Liver (tissue), 9 donors: Measurements from ENCODE around the gene EVC2. TPM values are rescaled to one million over a fixed set of nuclear protein-coding genes. Genes with fewer than 3 reads are reported as not detected.

Experiments used
- DNase-seq: peaks from one replicate; pipeline ENCODE4 v3.0.0-alpha.2; 2017; ENCODE audit warnings: low spot score
- H3K27ac ChIP-seq, 2 donors: one replicate each; pipeline ENCODE4 v1.7.0; 2013; ENCODE audit warnings: inconsistent platforms in 2 of 2, low read length in 2 of 2, control low read depth in 1 of 2, low read depth in 1 of 2, mild to moderate bottlenecking in 1 of 2
- H3K27me3 ChIP-seq, 4 donors: one replicate each; pipeline versions ENCODE4 v1.6.1 to v1.7.0; 2013; ENCODE audit warnings: low read length in 3 of 4, inconsistent platforms in 1 of 4, mild to moderate bottlenecking in 1 of 4, moderate library complexity in 1 of 4; ENCODE audit not compliant: control insufficient read depth in 4 of 4, insufficient read depth in 4 of 4
- H3K36me3 ChIP-seq, 4 donors: one replicate each; pipeline versions ENCODE4 v1.6.1 to v1.7.0; 2013; ENCODE audit warnings: low read length in 3 of 4, mild to moderate bottlenecking in 3 of 4, low read depth in 1 of 4, moderate library complexity in 1 of 4; ENCODE audit not compliant: control insufficient read depth in 4 of 4, insufficient read depth in 3 of 4
- H3K4me1 ChIP-seq, 4 donors: one replicate each; pipeline versions ENCODE4 v1.6.1 to v1.7.0; 2013; ENCODE audit warnings: low read length in 3 of 4, mild to moderate bottlenecking in 3 of 4, moderate library complexity in 1 of 4; ENCODE audit not compliant: control insufficient read depth in 4 of 4, insufficient read depth in 4 of 4
- H3K4me3 ChIP-seq, 3 donors: one replicate each; pipeline versions ENCODE4 v1.6.1 to v1.7.0; 2013; ENCODE audit warnings: low read length in 3 of 3, control low read depth in 1 of 3, low read depth in 1 of 3, mild to moderate bottlenecking in 1 of 3
- H3K9ac ChIP-seq, 2 donors: one replicate each; pipeline ENCODE4 v1.7.0; 2013; ENCODE audit warnings: low read length in 2 of 2, mild to moderate bottlenecking in 2 of 2, moderate library complexity in 2 of 2, control low read depth in 1 of 2, low read depth in 1 of 2
- H3K9me3 ChIP-seq, 4 donors: one replicate each; pipeline versions ENCODE4 v1.6.1 to v1.7.0; 2013; ENCODE audit warnings: low read length in 3 of 4; ENCODE audit not compliant: control insufficient read depth in 4 of 4
- CTCF ChIP-seq: fragments of 150-350 bp; IDR thresholded peaks from 2 replicates; pipeline ENCODE4 v1.5.1; 2017; ENCODE audit warnings: improper control_type of control experiment, low read depth, low read length; ENCODE audit not compliant: missing input control
- FOXA1 ChIP-seq: IDR thresholded peaks from 2 replicates; pipeline ENCODE4 v1.6.1; 2016; ENCODE audit warnings: antibody characterized with exemption
- HNF4G ChIP-seq: IDR thresholded peaks from 2 replicates; pipeline ENCODE4 v1.6.1; 2016; ENCODE audit warnings: antibody characterized with exemption
- JUND ChIP-seq, 2 donors: IDR thresholded peaks; 2 replicates each; pipeline ENCODE4 v1.6.1; 2016; ENCODE audit warnings: antibody characterized with exemption in 2 of 2
- REST ChIP-seq: IDR thresholded peaks from 2 replicates; pipeline ENCODE4 v1.6.1; 2016; ENCODE audit warnings: antibody characterized with exemption, mild to moderate bottlenecking
- SP1 ChIP-seq: IDR thresholded peaks from 2 replicates; pipeline ENCODE4 v1.6.1; 2018; ENCODE audit warnings: antibody characterized with exemption, mild to moderate bottlenecking
- TAF1 ChIP-seq: conservative IDR thresholded peaks from 2 replicates; pipeline ENCODE4 v1.6.1; 2016; ENCODE audit warnings: antibody characterized with exemption, mild to moderate bottlenecking
- ZBTB33 ChIP-seq: IDR thresholded peaks from 2 replicates; pipeline ENCODE4 v1.6.1; 2016; ENCODE audit warnings: antibody characterized with exemption
- WGBS: extraction: QIAGEN DNeasy Blood & Tissue Kit; methylation state at CpG from one replicate; pipeline ENCODE4 v1.1.7; 2013; 5-methylcytosine and 5-hydroxymethylcytosine counted together
- polyA plus RNA-seq, 2 donors: library from polyadenylated mRNA; stranded (reverse) in 1 of 2; unstranded in 1 of 2; fragments of 200-250 nt in 1 of 2; fragments of >200 nt in 1 of 2; fragmentation: Nextera tagmentation in 1 of 2; extraction: Ambion mirVana in 1 of 2; gene quantifications; one replicate each; pipeline versions ENCODE4 v1.2.1 to v1.2.3, GENCODE V29; 2013 to 2015
- total RNA-seq, 2 donors: library from RNA; depleted of rRNA; stranded (reverse); fragments of >200 nt; gene quantifications; one replicate each; pipeline ENCODE4 v1.2.3, GENCODE V29; 2014
- donor health status: healthy.
- donor health status: healthy.
- donor health status: healthy.
- donor health status: healthy.
- donor health status: healthy.

The EVC2 gene
- total and polyA plus RNA-seq, 4 donors = 0.26 to 1.3 (median 0.57) TPM

- Histone ChIP-seq H3K27ac (no peak overlapping the region), H3K36me3 (no peaks in the 10 kb centered on the region), H3K9ac (no peak overlapping the region), H3K4me1 (peaks cover 0 to 28% (median 15%) of the 10 kb centered on the region in 4 donors), H3K9me3 (peaks cover 0 to 4% (median 0%) of the 10 kb centered on the region in 4 donors), H3K27me3 (peaks cover 0 to 10% (median 1%) of the 10 kb centered on the region in 4 donors), H3K4me3 (no peak overlapping the region)
- TF ChIP-seq ZBTB33 = no peak
- no peak for TF ChIP-seq JUND (IDR thresholded peaks at IDR 0.05)
- no peak for TF ChIP-seq CTCF
- no peak for TF ChIP-seq FOXA1
- TF ChIP-seq HNF4G = no peak
- 72% methylated on average over 8 of the region's 8 CpGs for WGBS
- no peak for DNase-seq
Measured at GRCh38 chr4:5709207-5709575, 832 bp upstream of the EVC2 start.

- Histone ChIP-seq H3K27me3 (peaks cover 0 to 10% (median 1%) of the 10 kb centered on the region in 4 donors), H3K9ac (no peak overlapping the region), H3K9me3 (peaks cover 0 to 4% (median 0%) of the 10 kb centered on the region in 4 donors), H3K27ac (peak overlapping the region in 1 of 2 donors; percentile 11), H3K4me1 (peaks cover 0 to 28% (median 15%) of the 10 kb centered on the region in 4 donors), H3K36me3 (no peaks in the 10 kb centered on the region), H3K4me3 (peak overlapping the region in 2 of 3 donors; percentile 36 to 51)
- DNase-seq = no peak
- whole genome bisulfite sequencing = 9% methylated on average over 41 of the region's 41 CpGs
- no peak for TF ChIP-seq FOXA1
- TF ChIP-seq SP1 = no peak
Measured at GRCh38 chr4:5707778-5708448, 446 bp downstream of the EVC2 start.

- no peak overlapping the region for H3K9ac ChIP-seq
- peaks cover 0 to 28% (median 14%) of the 10 kb centered on the region in 4 donors for H3K4me1 ChIP-seq
- WGBS = 68% methylated on average over 5 of the region's 5 CpGs
- no peak for DNase-seq
- no peak overlapping the region for H3K27ac ChIP-seq
- H3K36me3 ChIP-seq = no peaks in the 10 kb centered on the region
- peaks cover 0 to 2% (median 0%) of the 10 kb centered on the region in 4 donors for H3K9me3 ChIP-seq
- peaks cover 0 to 10% (median 1%) of the 10 kb centered on the region in 4 donors for H3K27me3 ChIP-seq
- H3K4me3 ChIP-seq = no peak overlapping the region
- no peak for TF ChIP-seq HNF4G
- no peak for TF ChIP-seq REST
- TF ChIP-seq TAF1 = no peak
Measured at GRCh38 chr4:5707366-5707765, 993 bp downstream of the EVC2 start.
